ENCODE data around the gene GPBAR1. TPM values are rescaled to one million over a fixed set of nuclear protein-coding genes. Genes with fewer than 3 reads are reported as not detected.

Gene GPBAR1
- total RNA-seq, 4 donors from 2014 or later = 0.63 to 2.1 (median 1.4) TPM

GRCh38 chr2:218312267-218312756 is 51.5 kb downstream of the GPBAR1 start:
- Histone ChIP-seq H3K27ac (no peak overlapping the region), H3K4me1 (no peaks in the 10 kb centered on the region), H3K27me3 (no peaks in the 10 kb centered on the region), H3K9me3 (no peaks in the 10 kb centered on the region), H3K4me3 (replicated peaks in 1 of 3) (no peak overlapping the region), H3K36me3 (no peaks in the 10 kb centered on the region)
- intact Hi-C loops (cut with DNase I) = no loop called here
- DNase-seq = no peak
- TF ChIP-seq POLR2A (IDR thresholded peaks at IDR 0.05) = no peak
- WGBS, 2 donors = 73 to 74% methylated on average over 2 of the region's 2 CpGs

DNA sequence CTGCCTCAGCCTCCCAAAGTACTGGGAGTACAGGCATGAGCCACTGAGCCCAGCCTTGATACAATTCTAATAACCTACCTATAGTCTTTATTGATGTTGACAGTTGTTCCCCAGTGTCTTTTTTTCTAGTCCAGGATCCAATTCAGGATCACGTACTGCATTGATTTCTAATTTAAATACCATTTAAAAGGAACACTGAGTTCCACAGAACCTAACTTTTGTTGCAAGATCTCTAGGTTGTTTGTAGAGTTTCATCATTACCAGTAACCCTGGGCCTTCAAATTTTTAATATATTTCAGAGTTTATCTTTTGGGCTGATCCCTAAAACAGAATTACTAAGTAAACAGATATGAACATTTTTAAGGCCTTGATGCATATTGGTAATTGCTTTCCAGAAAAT is 52.5 kb downstream of the GPBAR1 start:
- Histone ChIP-seq H3K36me3 (no peaks in the 10 kb centered on the region), H3K9me3 (no peaks in the 10 kb centered on the region), H3K4me3 (replicated peaks in 1 of 3) (no peak overlapping the region), H3K27me3 (no peaks in the 10 kb centered on the region), H3K4me1 (peaks cover 3 to 4% of the 10 kb centered on the region in 2 donors), H3K27ac (no peak overlapping the region)
- WGBS, 2 donors = 84 to 97% methylated on average over 1 of the region's 1 CpG
- intact Hi-C loops (cut with DNase I) = no loop called here
- no peak for DNase-seq
- no peak for TF ChIP-seq POLR2A (IDR thresholded peaks at IDR 0.05)
- TF ChIP-seq, protein P1, sequence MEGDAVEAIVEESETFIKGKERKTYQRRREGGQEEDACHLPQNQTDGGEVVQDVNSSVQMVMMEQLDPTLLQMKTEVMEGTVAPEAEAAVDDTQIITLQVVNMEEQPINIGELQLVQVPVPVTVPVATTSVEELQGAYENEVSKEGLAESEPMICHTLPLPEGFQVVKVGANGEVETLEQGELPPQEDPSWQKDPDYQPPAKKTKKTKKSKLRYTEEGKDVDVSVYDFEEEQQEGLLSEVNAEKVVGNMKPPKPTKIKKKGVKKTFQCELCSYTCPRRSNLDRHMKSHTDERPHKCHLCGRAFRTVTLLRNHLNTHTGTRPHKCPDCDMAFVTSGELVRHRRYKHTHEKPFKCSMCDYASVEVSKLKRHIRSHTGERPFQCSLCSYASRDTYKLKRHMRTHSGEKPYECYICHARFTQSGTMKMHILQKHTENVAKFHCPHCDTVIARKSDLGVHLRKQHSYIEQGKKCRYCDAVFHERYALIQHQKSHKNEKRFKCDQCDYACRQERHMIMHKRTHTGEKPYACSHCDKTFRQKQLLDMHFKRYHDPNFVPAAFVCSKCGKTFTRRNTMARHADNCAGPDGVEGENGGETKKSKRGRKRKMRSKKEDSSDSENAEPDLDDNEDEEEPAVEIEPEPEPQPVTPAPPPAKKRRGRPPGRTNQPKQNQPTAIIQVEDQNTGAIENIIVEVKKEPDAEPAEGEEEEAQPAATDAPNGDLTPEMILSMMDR (IDR thresholded peaks at IDR 0.05) = no peak

Small RNAs within 50 kb of the gene (microRNA-seq; reads per million reads assigned to microRNA genes)
- gene MIR6513 = 4.4 reads per million, percentile 8 among the genes with 10 or more reads in this experiment

Other genes starting within 250 kb of the GPBAR1 start
- gene RUFY4, start 191.8 kb upstream of the GPBAR1 start, total RNA-seq = not detected
- under 1 TPM in 1 of 4 donors, not detected in 3; 0.59 TPM for gene CXCR2, start 135.0 kb upstream of the GPBAR1 start, total RNA-seq
- gene CXCR1, start 94.1 kb upstream of the GPBAR1 start, total RNA-seq = under 1 TPM in 3 of 4 donors, not detected in 1; 0.13 to 0.50 (median 0.29) TPM
- 100 to 1,000 TPM; 157 to 219 (median 170) TPM for gene ARPC2, start 43.8 kb upstream of the GPBAR1 start, total RNA-seq
- 100 to 1,000 TPM in 3 of 4 donors, 10 to 100 TPM in 1; 86.9 to 175 (median 121) TPM for gene AAMP, start 9.1 kb downstream of the GPBAR1 start, total RNA-seq
- gene PNKD, start 9.5 kb downstream of the GPBAR1 start, total RNA-seq = 100 to 1,000 TPM in 1 of 4 donors, 10 to 100 TPM in 3; 57.0 to 110 (median 81.8) TPM
- 100 to 1,000 TPM; 272 to 341 (median 287) TPM for gene TMBIM1, start 31.5 kb downstream of the GPBAR1 start, total RNA-seq
- 1 to 10 TPM in 3 of 4 donors, under 1 TPM in 1; 0.54 to 5.5 (median 2.9) TPM for gene CATIP, start 95.8 kb downstream of the GPBAR1 start, total RNA-seq
- gene SLC11A1, start 121.3 kb downstream of the GPBAR1 start, total RNA-seq = 10 to 100 TPM in 2 of 4 donors, 1 to 10 TPM in 2; 1.7 to 14.5 (median 10.1) TPM
- 100 to 1,000 TPM; 105 to 152 (median 127) TPM for gene CTDSP1, start 138.9 kb downstream of the GPBAR1 start, total RNA-seq
- not detected for gene VIL1, start 158.1 kb downstream of the GPBAR1 start, total RNA-seq

Data from thyroid gland (tissue), 4 donors.